Activated T-helper 1 cell treated with anti-CD3 and anti-CD28 coated beads, Interleukin-2, amount 50 U/mL, for 16 hours (primary cell): Measurements from ENCODE around the gene CANT1.
"Not testable (repeated sequence)": the region's sequence is repeated elsewhere in the genome, so short reads cannot be mapped to it uniquely, and the experiment has no call there.

Source experiments
- DNase-seq, 2 donors: peaks; one replicate each; pipeline ENCODE4 v3.0.0-alpha.2; 2020; ENCODE audit warnings: low read depth in 1 of 2, low spot score in 1 of 2

The CANT1 gene

DNA sequence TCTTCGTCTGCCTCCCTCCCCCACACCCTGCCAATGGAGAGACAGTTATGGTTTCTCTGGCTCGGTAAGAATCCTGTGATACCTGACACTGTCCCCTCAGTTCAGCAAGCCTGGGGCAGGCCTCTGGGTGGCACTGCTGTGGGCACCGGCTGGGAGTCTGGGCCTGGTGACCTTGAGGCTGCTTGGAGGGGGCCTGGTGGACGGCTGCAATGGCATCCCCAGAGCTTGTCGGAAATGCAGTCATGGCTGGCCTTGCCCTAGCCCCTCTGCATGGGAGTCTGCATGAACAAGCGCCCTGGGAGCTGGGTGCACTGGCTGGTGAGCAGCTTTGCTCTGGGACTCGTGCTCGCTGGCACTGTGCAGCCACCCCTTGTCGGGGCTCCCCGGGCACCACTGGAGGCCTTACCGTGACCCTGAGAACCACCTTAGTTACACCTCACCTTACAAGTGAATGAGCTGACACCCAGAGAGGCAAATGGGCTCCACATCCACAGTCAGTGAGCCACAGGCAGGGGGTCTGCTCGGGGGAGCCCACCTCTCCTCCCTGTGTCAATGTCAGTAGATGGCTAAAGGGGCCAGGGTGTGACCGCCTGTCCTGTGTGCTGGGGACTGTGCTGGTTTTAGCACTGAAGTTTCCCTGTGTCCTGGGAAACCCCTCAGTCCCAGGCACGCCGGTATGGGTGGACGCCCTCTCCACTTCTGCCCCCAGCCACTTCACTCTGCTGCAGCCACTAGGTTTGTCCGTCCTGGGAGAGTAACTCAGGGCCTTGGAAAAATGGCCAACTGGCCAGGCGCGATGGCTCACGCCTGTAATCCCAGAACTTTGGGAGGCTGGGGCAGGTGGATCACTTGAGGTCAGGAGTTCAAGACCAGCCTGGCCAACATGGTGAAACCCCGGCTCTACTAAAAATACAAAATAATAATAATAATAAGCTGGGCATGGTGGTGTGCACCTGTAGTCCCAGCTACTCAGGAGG lies 31.3 kb downstream of the CANT1 start:
- DNase-seq, result no peak

DNA sequence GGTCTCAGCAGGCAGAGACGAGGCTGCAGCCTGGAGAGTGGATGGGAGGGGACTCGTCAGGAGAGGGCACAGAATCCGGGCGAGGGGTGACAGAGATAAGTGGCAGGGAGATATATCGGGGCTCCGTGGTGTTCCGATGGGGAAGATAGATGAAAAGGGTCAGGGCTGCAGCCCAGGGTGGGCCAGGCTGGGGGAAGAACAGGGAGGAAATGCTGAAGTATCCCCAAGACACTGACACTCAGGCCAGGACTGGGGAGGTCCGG lies 32.0 kb downstream of the CANT1 start:
- DNase-seq, result no peak

DNA sequence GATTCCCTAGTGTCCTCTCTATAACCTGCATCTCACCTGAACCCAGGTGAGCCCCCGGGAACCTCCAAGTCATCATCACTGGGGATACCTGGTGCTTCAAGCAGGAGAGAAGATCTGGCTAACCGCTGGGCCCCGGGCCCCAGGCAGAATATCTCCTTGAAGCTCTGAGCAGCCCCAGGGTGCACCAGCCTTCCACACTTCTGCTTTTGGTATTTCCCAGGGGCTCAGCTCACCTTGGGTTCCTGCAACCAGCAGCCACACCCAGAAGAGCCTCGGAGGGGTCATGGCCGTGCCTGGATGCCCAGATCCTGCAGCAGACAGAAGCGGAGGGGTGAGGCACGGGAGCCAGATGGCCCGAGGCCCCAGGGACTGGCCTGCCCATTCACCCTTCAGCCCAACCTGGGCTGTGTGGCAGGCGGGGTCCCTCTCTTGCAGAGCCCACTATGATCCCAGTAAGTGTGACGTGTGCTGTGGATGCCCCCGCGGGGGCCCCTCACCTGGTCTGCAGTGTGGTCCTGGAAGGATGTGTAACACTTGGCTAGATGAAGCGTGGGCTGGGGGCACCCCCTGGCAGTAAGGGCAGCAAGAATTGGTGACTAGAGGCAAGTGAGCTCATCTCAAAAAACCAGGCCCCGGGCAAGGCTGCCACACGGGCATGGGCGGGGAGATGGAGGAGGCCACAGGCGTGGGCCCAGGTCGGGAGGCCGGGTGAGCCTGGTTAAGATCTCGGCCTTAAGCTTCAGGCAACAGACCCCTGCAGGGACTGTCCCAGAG lies 32.5 kb downstream of the CANT1 start:
- DNase-seq, result no peak

DNA sequence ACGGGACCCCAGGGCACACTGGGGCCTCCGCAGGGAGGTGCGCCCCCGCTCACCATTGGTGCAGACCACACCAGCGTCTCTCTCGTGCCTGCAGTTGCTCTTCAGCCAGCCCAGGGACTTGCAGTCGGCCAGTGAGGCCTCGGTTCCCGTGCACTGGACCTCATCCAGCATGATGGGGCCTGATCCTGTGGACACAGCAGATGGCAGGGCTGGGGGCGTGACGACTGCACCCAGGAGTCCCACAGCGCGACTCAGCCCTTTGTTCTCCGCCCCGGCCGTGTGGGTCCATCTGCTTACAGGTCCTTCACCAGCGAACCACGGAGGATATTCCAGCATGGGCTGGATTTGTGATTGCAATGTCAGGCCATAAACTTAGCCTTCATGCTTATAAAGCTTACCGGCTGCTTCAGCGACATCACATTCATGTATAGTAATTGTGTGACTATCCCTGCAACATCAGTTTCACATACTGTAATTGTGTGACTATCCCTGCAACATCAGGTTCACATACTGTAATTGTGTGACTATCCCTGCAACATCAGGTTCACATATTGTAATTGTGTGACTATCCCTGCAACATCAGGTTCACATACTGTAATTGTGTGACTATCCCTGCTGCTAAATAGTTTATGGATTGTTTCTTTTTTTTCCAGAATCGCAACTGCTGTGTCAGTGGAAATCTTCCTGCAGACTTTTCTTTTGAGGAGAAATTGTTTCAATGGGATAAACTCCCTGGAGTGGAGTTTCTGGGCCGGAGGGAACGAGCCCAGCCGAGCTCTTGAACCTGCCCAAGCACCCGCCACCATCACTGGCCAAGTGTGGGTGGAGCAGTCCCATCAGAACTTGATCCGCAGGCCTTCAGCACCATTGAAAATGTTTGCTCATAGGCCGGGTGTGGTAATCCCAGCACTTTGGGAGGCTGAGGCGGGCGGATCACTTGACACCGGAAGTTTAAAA lies 34.7 kb downstream of the CANT1 start:
- DNase-seq, result no peak

DNA sequence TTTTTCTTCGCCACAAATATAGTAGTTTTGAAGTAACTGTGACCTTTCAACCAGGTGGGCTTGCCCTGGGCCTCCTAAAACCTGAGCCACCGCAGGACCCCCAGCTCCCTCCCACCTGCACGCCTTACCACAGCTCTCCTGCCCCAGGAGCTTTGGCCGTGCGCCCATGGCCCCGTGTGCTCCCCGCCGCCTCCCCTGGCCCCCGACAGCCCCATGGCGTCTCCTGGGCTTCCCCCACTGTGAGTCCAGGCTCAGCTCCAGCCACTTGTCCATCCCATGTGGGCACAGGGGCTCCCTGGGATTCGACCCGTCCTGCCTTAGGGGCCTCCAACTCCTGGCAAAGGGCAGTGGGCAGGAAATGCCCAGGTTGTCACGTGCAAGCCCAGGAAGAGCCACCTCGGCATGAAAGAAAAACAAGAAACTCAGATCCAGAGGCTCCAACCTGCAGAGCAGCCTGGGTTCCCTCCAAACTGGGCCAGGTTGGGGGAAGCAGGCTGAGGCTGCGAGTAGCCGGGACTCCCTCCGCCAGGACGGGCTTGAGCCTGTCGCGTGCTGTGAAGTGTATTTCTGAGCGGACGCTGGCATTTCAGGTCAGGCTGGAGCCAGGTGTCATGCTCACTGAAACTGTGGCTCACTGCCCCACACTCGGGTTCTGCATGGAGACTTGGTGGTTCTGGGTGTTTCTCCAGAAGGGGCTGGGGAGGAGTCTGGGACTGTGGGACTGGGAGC lies 35.6 kb downstream of the CANT1 start:
- DNase-seq, result no peak

DNA sequence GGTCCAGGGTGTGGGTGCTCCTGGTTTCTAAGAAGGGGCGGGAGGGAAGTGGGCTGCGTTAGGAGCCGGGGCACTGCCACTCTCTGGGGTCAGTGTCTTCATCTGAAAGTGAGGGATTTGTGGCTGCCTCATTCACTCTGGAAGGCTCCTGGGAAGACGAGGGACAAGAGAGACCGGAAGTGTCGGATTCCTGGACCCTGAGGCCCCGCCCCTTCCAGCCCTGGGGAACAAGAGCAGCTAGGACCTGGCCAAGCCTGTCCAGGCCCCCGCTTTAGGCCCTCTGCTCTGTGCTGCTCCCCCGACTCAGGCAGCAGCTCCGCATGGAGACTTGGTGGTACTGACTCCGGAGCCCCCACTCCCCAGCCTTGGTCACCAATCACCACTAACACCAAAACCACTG lies 36.4 kb downstream of the CANT1 start:
- DNase-seq, result no peak

DNA sequence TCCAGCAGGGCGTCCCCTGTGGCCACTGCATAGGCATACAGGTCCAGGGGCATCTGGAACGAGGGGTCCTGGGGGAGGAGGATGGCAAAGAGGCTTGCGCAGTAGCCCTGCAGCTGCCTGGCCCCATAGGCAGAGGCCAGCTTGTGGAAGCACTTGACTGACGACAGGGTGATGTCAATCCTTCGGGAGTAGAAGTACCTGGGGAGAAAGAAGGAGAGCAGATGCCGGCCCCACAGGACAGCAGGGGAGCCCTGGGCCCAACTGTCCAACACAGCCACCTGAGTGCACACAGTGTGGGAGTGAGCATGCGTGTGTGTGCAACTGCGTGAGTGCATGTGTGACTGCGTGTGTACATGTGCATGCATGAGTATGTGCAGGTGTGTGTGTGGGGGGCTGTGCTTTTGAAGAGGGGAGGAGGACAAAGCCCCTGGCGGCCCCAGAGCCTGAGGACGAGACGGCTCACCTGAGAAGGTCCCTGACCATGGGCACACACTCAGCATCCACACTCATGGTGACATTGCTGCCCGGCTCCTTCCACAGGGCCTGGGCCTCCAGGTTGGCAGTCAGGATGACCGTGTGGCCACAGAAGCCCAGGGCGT lies 37.0 kb downstream of the CANT1 start:
- DNase-seq, result no peak

DNA sequence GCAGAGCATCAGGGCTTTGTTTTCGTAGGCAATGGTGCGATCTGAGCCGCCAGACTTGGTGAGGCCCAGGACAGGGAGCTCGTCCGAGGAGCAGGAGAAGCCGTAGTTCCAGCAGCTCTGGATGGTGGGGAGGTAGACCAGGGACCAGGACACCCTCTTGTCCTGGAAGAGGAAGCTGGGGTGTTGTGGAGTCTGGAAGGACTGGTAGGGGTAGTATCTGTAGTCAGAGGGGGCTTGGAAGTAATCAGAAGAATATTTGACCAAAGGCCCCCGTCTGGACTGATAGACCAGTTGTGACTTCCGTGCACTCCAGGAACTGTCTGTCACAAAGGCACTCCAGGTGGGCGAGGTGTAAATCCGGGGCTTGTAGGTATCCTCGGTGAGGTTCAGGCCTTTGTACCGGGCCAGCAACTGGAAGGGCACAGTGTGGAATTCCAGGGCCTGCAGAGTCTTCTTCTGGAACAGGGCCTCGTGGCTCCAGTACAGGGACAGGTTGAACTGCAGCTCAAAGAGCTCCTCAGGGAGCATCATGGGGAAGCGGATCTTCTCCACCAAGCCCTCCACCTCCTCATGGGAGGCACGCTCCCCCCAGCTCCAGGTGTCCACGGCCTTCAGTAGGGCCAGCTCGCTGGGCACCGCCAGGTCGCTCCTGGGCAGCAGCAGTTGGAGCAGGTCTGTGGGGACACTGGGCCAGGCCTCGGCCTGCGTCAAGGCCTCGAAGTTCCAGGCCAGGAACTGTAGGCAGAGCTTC lies 37.6 kb downstream of the CANT1 start:
- DNase-seq, result no peak

DNA sequence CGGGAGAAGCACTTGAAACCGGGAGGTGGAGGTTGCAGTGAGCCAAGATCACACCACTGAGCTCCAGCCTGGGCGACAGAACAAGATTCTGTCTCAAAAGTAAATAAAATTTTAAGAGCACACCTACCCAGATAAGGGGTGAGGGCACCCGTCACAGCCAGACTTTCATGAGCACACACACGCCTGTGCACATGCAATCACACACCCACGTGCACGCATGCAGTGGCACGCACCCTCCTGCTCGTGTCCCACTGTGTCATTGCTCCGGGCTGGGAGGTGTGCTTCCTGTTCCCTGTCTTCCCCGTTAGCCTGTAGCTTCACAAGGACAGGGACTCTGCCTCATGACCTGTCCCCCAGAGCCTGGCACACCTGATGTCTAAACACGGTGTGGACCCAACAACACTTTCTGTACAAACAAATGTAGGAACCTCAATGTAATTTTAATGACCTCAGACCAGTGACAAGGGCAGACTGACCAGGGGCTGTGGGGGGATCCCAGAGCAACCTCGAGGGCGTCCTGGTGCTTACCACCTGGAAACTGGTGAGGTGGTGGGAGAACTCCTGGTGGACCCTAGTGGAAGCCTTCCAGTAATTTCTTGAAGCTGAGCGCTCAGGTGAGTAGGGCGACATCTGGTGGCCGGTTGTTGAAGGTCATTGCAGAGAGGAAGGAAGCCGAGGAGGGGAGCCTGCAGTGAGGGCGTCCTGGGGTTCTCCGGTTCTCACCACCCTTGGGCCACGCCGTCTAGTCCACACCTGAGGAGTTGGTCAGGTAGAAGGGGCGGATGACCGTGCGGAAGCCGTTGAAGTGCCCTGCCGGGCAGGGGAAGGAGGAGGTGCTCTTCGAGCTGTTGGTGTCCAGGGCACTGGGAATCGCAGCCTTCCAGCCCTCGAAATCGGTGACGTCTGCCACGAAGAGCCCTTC lies 38.5 kb downstream of the CANT1 start:
- DNase-seq, result peak; percentile 49 to 73

DNA sequence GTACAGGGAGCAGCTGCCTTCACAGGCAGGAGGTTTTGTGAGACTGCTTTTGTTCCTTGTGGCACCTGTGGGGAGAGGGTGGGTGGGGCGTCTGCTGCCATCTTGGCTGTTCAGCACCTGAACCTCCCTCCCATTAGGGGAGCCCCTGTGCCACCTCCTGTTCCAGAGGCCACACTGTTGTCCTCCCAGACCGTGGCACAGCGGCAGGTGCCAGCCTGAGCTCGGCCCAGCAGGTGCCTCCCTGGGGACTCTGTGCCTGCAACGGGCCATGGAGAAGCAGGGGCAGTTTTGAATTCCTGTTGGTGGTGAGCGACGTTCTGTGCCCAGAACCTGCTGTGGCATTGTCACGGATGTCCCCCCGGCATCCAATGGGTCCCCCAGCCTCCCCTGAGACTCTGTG lies 39.7 kb downstream of the CANT1 start:
- no peak for DNase-seq

DNA sequence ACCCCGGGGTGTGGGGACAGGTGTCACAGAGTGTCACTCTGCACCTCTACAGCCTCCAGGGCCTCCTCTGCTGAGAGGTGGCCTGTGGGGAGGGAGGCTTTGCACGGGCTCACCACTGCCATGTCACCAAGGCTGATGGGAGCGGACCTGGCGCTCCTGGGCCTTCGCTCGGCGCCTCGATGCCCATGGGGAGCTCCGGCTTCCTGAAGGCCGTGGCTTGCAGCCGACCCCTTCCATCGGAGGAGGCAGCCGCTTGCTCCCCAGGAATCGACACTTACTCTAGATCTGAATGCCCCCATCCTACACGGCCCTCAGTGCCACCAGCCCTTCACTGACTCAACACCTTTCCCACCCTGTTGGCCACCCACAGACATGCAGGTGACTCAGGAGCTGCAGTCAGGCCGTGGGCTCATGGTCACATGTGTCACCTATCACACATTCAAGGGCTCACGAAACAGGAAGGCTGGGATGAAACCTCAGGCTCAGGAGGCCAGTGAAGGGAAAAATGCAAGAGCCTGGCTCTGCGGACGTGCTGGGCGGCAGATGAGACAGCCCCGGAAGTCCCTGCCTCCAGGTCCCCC lies 41.7 kb downstream of the CANT1 start:
- DNase-seq, result no peak

DNA sequence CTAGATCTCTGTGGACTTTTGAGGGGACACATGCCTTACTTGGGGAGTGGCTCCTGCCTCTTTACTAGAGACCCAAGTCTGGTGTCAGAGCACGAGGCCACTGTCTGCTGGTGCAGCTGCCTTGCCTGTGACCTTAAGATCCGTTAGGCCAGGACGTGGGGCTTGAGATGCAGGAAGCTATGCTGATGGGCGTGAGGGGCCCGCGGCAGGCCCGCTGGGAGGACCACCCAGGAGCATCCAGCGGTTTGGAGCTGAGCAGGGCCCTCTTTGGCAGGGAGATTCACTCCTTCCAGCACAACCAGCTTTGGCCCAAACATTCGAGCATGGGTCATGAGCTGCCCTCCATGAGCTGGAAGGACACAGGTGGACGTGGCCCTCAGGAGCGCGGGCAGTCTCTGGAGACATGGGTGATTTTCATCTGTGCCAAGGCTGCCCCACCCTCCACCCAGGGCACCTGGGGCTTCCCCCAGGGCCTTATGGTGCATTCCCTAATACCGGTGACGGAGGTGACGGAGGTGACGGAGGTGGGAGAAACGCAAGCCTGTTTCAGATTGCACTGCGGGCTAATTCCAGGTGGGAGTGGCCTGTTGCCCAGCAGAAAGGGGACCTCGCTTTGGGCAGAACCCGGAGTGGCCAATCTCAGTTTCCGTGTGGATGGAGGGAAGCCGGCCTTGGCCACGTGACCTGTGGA lies 42.5 kb downstream of the CANT1 start:
- no peak for DNase-seq

DNA sequence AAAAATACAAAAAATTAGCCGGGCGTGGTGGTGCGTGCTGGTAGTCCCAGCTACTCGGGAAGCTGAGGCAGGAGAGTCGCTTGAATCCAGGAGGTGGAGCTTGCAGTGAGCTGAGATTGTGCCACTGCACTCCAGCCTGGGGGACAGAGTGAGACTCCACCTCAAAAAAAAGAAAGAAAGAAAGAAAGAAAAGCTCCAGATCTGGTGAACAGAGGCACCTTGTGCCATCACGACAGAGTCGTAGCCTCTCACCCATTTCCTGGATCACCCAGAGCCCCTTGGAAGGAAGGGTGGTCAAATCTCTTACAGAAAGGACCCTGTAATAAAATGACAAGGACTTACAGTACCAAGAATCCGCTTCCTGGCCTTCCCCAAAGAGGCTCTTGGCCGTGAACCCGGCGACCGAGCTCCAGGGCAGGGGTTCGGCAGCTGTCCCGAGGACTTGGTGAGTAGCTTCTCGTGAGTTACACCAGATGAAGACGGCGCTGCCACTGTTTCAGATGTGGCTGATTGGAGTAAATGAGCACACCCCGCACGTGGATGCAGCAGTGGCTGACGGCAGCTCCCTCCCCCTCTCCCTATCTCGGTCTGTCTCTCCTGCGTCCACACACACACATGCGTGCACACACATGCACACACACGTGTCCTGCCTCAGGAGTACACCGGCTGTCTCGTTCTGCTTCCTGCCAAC lies 43.3 kb downstream of the CANT1 start:
- no peak for DNase-seq

DNA sequence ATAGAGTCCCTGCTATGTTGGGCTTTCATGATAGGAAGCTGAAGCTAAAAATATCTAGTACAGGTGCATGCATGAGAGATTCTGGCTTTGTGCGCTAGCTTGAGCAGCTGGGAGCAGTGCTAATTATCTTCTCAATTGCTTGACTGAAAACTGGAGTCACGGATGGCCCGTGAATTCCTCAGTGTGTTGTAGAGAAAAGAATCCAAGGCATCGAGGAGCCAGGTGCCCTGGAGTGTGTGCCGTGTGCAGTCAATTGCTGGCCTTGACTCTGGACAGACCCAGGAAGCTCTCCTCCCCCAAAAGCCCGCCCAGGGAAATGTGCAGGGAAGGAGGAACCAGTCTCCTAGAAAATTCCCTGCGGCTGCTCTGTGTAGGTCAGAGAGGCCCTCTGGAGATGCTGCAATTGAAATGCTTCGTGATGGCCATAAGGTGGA lies 44.1 kb downstream of the CANT1 start:
- DNase-seq, result no peak

DNA sequence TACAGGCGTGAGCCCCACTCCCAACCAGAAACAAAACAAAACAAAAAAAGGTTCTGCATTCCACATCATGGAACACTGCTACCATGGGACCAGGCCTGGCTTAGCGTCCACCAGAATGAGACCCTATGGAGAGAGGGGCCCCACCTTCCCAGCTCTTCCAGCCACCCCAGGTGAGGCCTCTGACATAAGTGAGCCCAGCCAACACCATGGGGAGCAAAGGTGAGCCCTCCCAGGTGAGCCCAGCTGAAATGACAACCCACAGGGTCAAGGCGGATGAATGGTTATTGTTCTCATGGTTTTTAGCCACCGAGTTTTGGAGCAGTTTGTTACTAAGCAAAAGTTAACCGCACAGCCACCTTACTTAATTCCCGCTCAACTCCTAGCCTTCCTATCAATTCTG lies 46.2 kb downstream of the CANT1 start:
- DNase-seq, result no peak

DNA sequence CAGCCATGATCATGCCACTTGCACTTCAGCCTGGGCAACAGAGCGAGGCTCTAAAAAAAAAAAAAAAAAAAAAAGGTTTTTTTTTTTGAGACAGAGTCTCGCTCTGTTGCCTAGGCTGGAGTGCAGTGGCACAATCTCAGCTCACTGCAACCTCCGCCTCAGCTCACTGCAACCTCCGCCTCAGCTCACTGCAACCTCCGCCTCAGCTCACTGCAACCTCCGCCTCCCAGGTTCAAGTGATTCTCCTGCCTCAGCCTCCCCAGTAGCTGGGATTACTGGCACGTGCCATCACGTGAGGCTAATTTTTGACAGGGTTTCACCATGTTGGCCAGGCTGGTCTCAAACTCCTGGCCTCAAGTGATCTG lies 46.6 kb downstream of the CANT1 start:
- DNase-seq, result not testable (repeated sequence)

DNA sequence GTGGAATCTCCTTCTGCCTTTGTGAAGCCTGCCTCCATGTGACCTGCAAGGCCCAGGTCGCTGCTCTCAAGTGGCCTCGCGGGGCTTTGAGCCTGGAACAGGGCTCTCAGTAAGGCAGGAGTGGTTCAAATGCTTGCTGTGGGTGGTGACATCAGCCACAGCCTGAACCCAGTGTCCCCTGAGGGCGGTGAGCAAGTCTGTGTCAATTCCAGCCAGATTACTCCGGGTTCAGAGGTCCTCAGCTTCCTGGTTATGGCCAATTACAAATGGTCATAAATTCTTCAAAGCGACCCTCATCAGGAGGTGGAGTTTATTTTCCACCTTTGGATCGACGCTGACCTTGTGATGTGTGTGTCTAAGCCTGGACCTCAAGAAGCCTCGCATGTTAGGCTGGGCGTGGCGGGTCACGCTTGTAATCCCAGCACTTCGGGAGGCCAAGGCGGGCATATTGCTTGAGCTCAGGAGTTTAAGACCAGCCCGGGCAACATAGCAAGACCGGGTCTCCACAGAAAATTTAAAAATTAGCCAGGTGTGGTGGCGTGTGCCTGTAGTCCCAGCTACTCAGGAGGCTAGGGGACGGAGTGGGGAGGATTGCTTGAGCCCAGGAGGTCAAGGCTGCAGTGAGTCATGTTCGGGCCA lies 47.1 kb downstream of the CANT1 start:
- DNase-seq, result no peak
